Endodermal cell (in vitro differentiated cells): Measurements from ENCODE around the gene SULT1C3. TPM values are rescaled to one million over a fixed set of nuclear protein-coding genes. Genes with fewer than 3 reads are reported as not detected.

Source experiments
- DNase-seq: peaks from one replicate; pipeline ENCODE4 v3.0.0-alpha.2; 2017
- H3K27ac ChIP-seq: 2 replicates; pipeline ENCODE4 v1.5.1; 2013; ENCODE audit warnings: mild to moderate bottlenecking, low read depth, low read length, moderate library complexity
- H3K27me3 ChIP-seq: 2 replicates; pipeline ENCODE4 v1.6.1; 2013; ENCODE audit warnings: mild to moderate bottlenecking, low read length, moderate library complexity; ENCODE audit not compliant: insufficient read depth, control insufficient read depth, poor library complexity, severe bottlenecking
- H3K36me3 ChIP-seq: 2 replicates; pipeline ENCODE4 v1.7.0; 2013; ENCODE audit warnings: mild to moderate bottlenecking, low read length, moderate library complexity; ENCODE audit not compliant: control insufficient read depth, insufficient read depth
- H3K4me1 ChIP-seq: one replicate; pipeline ENCODE4 v1.7.0; 2013; ENCODE audit warnings: low read length; ENCODE audit not compliant: control insufficient read depth, insufficient read depth
- H3K4me3 ChIP-seq: 2 replicates; pipeline ENCODE4 v1.5.1; 2013; ENCODE audit warnings: mild to moderate bottlenecking, low read length, moderate library complexity
- H3K9ac ChIP-seq: 2 replicates; pipeline ENCODE4 v1.6.1; 2013; ENCODE audit warnings: mild to moderate bottlenecking, low read length, moderate library complexity; ENCODE audit not compliant: poor library complexity, severe bottlenecking; ENCODE audit errors: extremely low read depth
- H3K9me3 ChIP-seq: 2 replicates; pipeline ENCODE4 v1.6.1; 2013; ENCODE audit warnings: mild to moderate bottlenecking, low read length, moderate library complexity; ENCODE audit not compliant: control insufficient read depth
- H3K27ac Mint-ChIP-seq: 2 replicates; pipeline ENCODE4 v1.8.0; 2020; ENCODE audit warnings: mixed read lengths
- H3K27me3 Mint-ChIP-seq: 2 replicates; pipeline ENCODE4 v1.8.0; 2021; ENCODE audit warnings: mild to moderate bottlenecking, mixed read lengths; ENCODE audit not compliant: insufficient read depth
- H3K36me3 Mint-ChIP-seq: 2 replicates; pipeline ENCODE4 v1.8.0; 2020; ENCODE audit warnings: low read depth, mixed read lengths
- H3K4me1 Mint-ChIP-seq: 2 replicates; pipeline ENCODE4 v1.8.0; 2020; ENCODE audit warnings: mixed read lengths
- H3K4me3 Mint-ChIP-seq: 2 replicates; pipeline ENCODE4 v1.8.0; 2020; ENCODE audit warnings: mild to moderate bottlenecking, moderate library complexity, mixed read lengths
- H3K9me3 Mint-ChIP-seq: 2 replicates; pipeline ENCODE4 v1.8.0; 2020; ENCODE audit warnings: mild to moderate bottlenecking, mixed read lengths
- WGBS, 2 experiments: methylation state at CpG; one replicate each; pipeline versions ENCODE4 v1.1.5 to v1.1.7; 2013; ENCODE audit warnings: missing lambda C conversion rate in 2 of 2, mixed read lengths in 1 of 2; ENCODE audit not compliant: insufficient coverage in 1 of 2, insufficient read length in 1 of 2; 5-methylcytosine and 5-hydroxymethylcytosine counted together
- long read RNA-seq, 4 experiments: library from polyadenylated mRNA in 2 of 4; library from RNA in 1 of 4; library from capped mRNA in 1 of 4; stranded (forward) in 3 of 4; unstranded in 1 of 4; transcript quantifications; one replicate each; pipeline ENCODE4 v2.0.0, GENCODE V29; 2020 to 2021; ENCODE audit warnings: inconsistent platforms in 1 of 4
- polyA plus RNA-seq, 2 experiments: library from polyadenylated mRNA; stranded (reverse); fragments of 50-300 nt; gene quantifications; one replicate each; pipeline ENCODE4 v1.2.3, GENCODE V29; 2013
- total RNA-seq, 2 donors: library from RNA; stranded (reverse); fragmentation: NEBNext Ultra II Directional in 1 of 2; extraction: Animal tissue kit (Norgen Biotek cat#: 25700) in 1 of 2; gene quantifications; 2 replicates in 1 of 2; 3 replicates in 1 of 2; pipeline ENCODE4 v1.2.1, GENCODE V29; 2021
- TF ChIP-seq, protein P1 (sequence below): fragments of 200-600 bp; sonication (generic); conservative IDR thresholded peaks from 2 replicates; pipeline ENCODE4 v1.5.0; 2021; ENCODE audit warnings: antibody characterized with exemption, mild to moderate bottlenecking

Gene SULT1C3
- total RNA-seq = not detected
- not detected for polyA plus RNA-seq (2013, experiment 1 of 2)
- polyA plus RNA-seq (2013, experiment 2 of 2) = not detected
- long read RNA-seq, experiment 1 = 0 reads
- long read RNA-seq, experiment 2 = 0 reads
- long read RNA-seq, experiment 3 = 0 reads
- long read RNA-seq, experiment 4 = 0 reads

DNA sequence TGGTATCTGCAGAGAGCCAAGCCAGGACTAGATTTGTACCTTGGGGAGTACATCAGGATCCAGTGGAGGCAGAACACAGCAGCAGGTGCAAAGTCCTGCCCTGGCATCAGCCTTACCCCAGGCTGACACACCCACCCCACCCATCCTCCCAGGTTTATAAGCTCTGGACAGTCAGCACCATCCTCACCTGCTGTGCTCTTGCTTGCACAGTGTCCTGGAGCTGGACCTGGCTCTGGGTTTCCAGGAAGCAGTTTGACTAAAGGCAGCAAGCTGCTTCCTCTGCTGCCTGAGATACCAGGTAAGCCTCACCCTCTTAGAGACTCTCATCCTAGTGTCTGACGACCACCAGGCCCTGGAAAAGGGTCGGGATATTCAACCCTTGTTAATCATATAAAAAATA is at the start of gene SULT1C3:
SULT1C3 (plus strand) TSS at position 183 of the 400 bp plus-strand sequence. CDS start 7,227 bp downstream, outside the sequence.
- Mint-ChIP-seq H3K9me3 (peaks cover 44% of the 10 kb centered on the region), H3K4me1 (no peaks in the 10 kb centered on the region), H3K27ac (no peak within 1 kb of the TSS), H3K27me3 (no peaks in the 10 kb centered on the region), H3K36me3 (no peaks in the 10 kb centered on the region), H3K4me3 (no peak within 1 kb of the TSS)
- 44 to 61% methylated on average over 2 of the region's 2 CpGs for WGBS, 2 experiments
- Histone ChIP-seq H3K9ac (no peak within 1 kb of the TSS), H3K4me3 (no peak within 1 kb of the TSS), H3K4me1 (no peaks in the 10 kb centered on the region), H3K27me3 (no peaks in the 10 kb centered on the region), H3K27ac (no peak within 1 kb of the TSS), H3K36me3 (no peaks in the 10 kb centered on the region), H3K9me3 (peaks cover 9% of the 10 kb centered on the region)
- TF ChIP-seq, protein P1, sequence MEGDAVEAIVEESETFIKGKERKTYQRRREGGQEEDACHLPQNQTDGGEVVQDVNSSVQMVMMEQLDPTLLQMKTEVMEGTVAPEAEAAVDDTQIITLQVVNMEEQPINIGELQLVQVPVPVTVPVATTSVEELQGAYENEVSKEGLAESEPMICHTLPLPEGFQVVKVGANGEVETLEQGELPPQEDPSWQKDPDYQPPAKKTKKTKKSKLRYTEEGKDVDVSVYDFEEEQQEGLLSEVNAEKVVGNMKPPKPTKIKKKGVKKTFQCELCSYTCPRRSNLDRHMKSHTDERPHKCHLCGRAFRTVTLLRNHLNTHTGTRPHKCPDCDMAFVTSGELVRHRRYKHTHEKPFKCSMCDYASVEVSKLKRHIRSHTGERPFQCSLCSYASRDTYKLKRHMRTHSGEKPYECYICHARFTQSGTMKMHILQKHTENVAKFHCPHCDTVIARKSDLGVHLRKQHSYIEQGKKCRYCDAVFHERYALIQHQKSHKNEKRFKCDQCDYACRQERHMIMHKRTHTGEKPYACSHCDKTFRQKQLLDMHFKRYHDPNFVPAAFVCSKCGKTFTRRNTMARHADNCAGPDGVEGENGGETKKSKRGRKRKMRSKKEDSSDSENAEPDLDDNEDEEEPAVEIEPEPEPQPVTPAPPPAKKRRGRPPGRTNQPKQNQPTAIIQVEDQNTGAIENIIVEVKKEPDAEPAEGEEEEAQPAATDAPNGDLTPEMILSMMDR = no peak
- DNase-seq = no peak

DNA sequence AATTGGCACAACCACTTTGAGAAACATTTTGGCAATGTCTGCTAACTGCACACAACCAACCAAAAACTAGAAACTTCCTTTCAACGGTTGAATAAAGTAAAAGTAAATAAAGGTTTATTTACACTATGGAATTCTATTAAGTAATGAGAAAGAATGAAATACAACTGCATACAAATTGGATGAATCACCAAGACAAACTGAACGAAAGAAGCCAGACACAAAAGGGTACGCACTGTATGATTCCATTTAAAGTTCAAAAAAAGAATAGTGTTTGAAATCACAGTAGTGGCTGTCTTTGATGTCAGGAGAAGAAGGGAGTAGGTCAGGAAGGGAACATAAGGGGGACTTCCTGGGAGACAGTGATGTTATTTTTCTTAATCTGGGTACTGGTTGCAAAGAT is 46.5 kb upstream of the SULT1C3 start:
- no peak overlapping the region for H3K27ac Mint-ChIP-seq
- Histone ChIP-seq H3K9ac (no peak overlapping the region), H3K36me3 (no peaks in the 10 kb centered on the region), H3K4me3 (no peak overlapping the region), H3K4me1 (no peaks in the 10 kb centered on the region), H3K27me3 (no peaks in the 10 kb centered on the region), H3K27ac (no peak overlapping the region), H3K9me3 (no peaks in the 10 kb centered on the region)
- H3K36me3 Mint-ChIP-seq = no peaks in the 10 kb centered on the region
- no peak overlapping the region for H3K4me3 Mint-ChIP-seq
- H3K9me3 Mint-ChIP-seq = peaks cover 6% of the 10 kb centered on the region
- 76 to 89% methylated on average over 2 of the region's 3 CpGs for WGBS, 2 experiments
- no peaks in the 10 kb centered on the region for H3K27me3 Mint-ChIP-seq
- no peak for DNase-seq
- H3K4me1 Mint-ChIP-seq = no peaks in the 10 kb centered on the region
- TF ChIP-seq, protein P1 = no peak

DNA sequence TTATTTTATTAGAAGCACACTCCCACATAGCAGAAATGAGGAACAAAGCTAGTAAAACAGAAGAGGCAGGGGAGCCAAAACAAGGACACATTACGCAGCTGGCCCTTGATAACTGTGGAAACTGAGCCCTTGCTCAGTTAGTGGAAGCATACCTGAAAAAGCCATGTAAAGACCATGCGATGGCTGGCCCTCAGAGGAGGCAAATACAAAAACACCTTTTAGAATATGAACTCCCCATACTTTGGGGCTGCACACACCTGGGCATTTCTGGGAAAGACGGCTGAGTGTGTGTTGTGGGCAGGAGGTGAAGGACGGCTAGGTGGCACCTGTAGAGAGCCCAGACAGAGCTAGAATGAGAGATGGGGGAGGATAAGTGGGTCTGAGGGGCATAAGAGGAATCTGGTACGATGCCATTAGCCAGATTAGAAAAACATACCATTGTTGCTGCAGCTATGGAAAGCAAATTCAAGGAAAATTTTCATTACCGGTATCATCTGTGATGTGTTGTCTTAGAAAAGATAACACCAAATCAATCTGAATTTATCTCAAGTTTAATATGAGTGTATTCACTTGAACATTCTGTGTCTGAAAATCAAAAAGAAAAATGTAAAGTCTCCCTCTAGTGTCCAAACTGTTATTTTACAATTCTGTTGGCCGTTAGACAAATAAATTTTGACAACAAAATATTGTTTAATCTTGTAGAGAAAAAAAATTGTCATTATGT is 45.2 kb upstream of the SULT1C3 start:
- WGBS, 2 experiments = 89 to 96% methylated on average over 4 to 6 of the region's 7 CpGs
- no peaks in the 10 kb centered on the region for H3K27me3 ChIP-seq
- no peak overlapping the region for H3K27ac ChIP-seq
- no peaks in the 10 kb centered on the region for H3K36me3 ChIP-seq
- peaks cover 6% of the 10 kb centered on the region for H3K9me3 Mint-ChIP-seq
- no peak overlapping the region for H3K9ac ChIP-seq
- H3K4me1 ChIP-seq = no peaks in the 10 kb centered on the region
- H3K4me1 Mint-ChIP-seq = no peaks in the 10 kb centered on the region
- no peaks in the 10 kb centered on the region for H3K9me3 ChIP-seq
- no peak overlapping the region for H3K4me3 ChIP-seq
- DNase-seq = no peak
- H3K36me3 Mint-ChIP-seq = no peaks in the 10 kb centered on the region
- H3K27ac Mint-ChIP-seq = no peak overlapping the region
- no peaks in the 10 kb centered on the region for H3K27me3 Mint-ChIP-seq
- H3K4me3 Mint-ChIP-seq = no peak overlapping the region
- TF ChIP-seq, protein P1 = peak; percentile 64
